Astrocyte (in vitro differentiated cells and primary cell): ENCODE results near the gene DLGAP1. TPM values are rescaled to one million over a fixed set of nuclear protein-coding genes. Genes with fewer than 3 reads are reported as not detected.

ENCODE experiments used
- DNase-seq: peaks from one replicate; pipeline ENCODE4 v3.0.0-alpha.2; 2010; ENCODE audit warnings: low read depth
- FAIRE-seq: peaks from 2 replicates; lab custom pipeline; 2011; peaks lifted over from hg19 to GRCh38; lab: Jason Lieb, UNC
- H2AFZ ChIP-seq: 2 replicates; pipeline ENCODE4 v1.6.0; 2012; ENCODE audit warnings: low read depth, low read length, inconsistent platforms
- H3K27ac ChIP-seq: 2 replicates; pipeline ENCODE4 v1.5.1; 2011; ENCODE audit warnings: low read depth, low read length, inconsistent platforms
- H3K27me3 ChIP-seq: 2 replicates; pipeline ENCODE4 v1.6.0; 2011; ENCODE audit warnings: low read length, inconsistent platforms; ENCODE audit not compliant: insufficient read depth
- H3K36me3 ChIP-seq: 2 replicates; pipeline ENCODE4 v1.5.1; 2011; ENCODE audit warnings: low read length, inconsistent platforms; ENCODE audit not compliant: insufficient read depth
- H3K4me1 ChIP-seq: 2 replicates; pipeline ENCODE4 v1.5.1; 2011; ENCODE audit warnings: low read length, inconsistent platforms; ENCODE audit not compliant: insufficient read depth
- H3K4me2 ChIP-seq: 2 replicates; pipeline ENCODE4 v1.6.0; 2012; ENCODE audit warnings: low read length, inconsistent platforms
- H3K4me3 ChIP-seq: 2 replicates; pipeline ENCODE4 v1.5.1; 2011; ENCODE audit warnings: low read depth, mild to moderate bottlenecking, low read length, inconsistent platforms; ENCODE audit not compliant: insufficient read depth
- H3K79me2 ChIP-seq: 2 replicates; pipeline ENCODE4 v1.6.0; 2012; ENCODE audit warnings: mild to moderate bottlenecking, low read length, inconsistent platforms; ENCODE audit not compliant: insufficient read depth
- H3K9ac ChIP-seq: 2 replicates; pipeline ENCODE4 v1.6.0; 2012; ENCODE audit warnings: mild to moderate bottlenecking, low read length, inconsistent platforms
- H3K9me3 ChIP-seq: 2 replicates; pipeline ENCODE4 v1.5.1; 2012; ENCODE audit warnings: low read depth, mild to moderate bottlenecking, low read length, inconsistent platforms; ENCODE audit not compliant: insufficient read depth
- H4K20me1 ChIP-seq: 2 replicates; pipeline ENCODE4 v1.6.0; 2012; ENCODE audit warnings: low read length, inconsistent platforms; ENCODE audit not compliant: insufficient read depth
- H3K27ac Mint-ChIP-seq: one replicate; pipeline ENCODE4 v1.8.0; 2021; ENCODE audit warnings: mild to moderate bottlenecking, mixed read lengths; ENCODE audit not compliant: unreplicated experiment
- H3K27me3 Mint-ChIP-seq: one replicate; pipeline ENCODE4 v1.8.0; 2021; ENCODE audit warnings: low read depth, mixed read lengths; ENCODE audit not compliant: unreplicated experiment
- H3K36me3 Mint-ChIP-seq: one replicate; pipeline ENCODE4 v1.8.0; 2021; ENCODE audit warnings: low read depth, mixed read lengths; ENCODE audit not compliant: unreplicated experiment
- H3K4me1 Mint-ChIP-seq: one replicate; pipeline ENCODE4 v1.8.0; 2021; ENCODE audit warnings: low read depth, mixed read lengths; ENCODE audit not compliant: unreplicated experiment
- H3K4me3 Mint-ChIP-seq: one replicate; pipeline ENCODE4 v1.8.0; 2021; ENCODE audit warnings: mild to moderate bottlenecking, moderate library complexity, mixed read lengths; ENCODE audit not compliant: unreplicated experiment
- H3K9me3 Mint-ChIP-seq: one replicate; pipeline ENCODE4 v1.8.0; 2021; ENCODE audit warnings: mild to moderate bottlenecking, mixed read lengths; ENCODE audit not compliant: unreplicated experiment
- EZH2 ChIP-seq: IDR thresholded peaks from 2 replicates; pipeline ENCODE4 v1.6.1; 2012; ENCODE audit warnings: mild to moderate bottlenecking, low read length, inconsistent platforms; ENCODE audit not compliant: insufficient read depth
- total RNA-seq: library from RNA; stranded (reverse); gene quantifications from 2 replicates; pipeline ENCODE4 v1.2.1, GENCODE V29; 2021
- TF ChIP-seq, protein P1 (sequence below): IDR thresholded peaks from 2 replicates; pipeline ENCODE4 v1.5.1; 2011; ENCODE audit warnings: low read depth, mild to moderate bottlenecking, inconsistent platforms, low read length, moderate library complexity; ENCODE audit not compliant: insufficient read depth

DLGAP1 gene
- total RNA-seq, 1 donor from 2014 or later, result 2.3 TPM

DNA sequence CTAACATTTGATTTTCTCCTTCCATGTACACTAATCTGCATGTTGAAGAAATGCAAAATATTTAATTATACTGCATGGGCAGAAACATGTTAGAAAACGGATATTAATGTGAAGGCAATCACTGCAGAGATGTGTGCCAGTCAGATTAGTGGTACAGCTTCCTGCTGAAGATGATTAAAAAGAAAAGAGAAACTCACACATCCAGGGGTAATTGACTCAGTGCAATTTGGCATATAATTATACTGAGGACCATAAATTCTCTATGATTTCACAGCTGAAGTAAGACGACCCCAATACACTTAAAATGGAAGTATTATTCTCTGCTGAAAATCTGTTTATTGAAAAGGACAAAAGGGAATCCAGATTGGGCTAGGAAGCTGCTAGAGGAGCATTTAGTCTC, 761.7 kb downstream of the DLGAP1 start:
- no peaks in the 10 kb centered on the region for H3K27me3 Mint-ChIP-seq

DNA sequence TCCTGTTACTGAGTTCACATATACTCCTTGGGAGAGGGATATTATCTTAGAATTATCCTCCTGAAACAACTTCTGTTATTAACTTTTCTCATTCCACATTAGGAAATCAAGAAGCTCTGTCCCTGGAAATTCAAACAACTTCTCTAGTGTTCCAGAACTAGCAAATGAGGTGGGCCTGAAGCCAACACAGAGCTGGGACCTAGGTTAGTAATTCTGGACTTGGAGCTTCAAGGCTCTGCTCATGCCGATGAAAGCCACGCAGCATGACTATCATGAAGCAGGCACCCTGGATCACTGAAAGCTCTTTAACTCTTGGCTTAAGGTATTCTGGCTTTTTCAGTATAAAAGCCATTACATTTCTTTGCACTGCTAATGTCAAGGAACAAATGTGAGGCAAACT, 762.4 kb downstream of the DLGAP1 start:
- no peak overlapping the region for H3K27ac ChIP-seq
- H3K4me3 ChIP-seq, result no peak overlapping the region
- no peak for DNase-seq
- H2AFZ ChIP-seq, result no peak overlapping the region
- no peaks in the 10 kb centered on the region for H3K27me3 ChIP-seq
- Mint-ChIP-seq H3K27ac (no peak overlapping the region), H3K27me3 (no peaks in the 10 kb centered on the region), H3K9me3 (peaks cover 10% of the 10 kb centered on the region), H3K4me1 (peaks cover 17% of the 10 kb centered on the region), H3K4me3 (no peak overlapping the region), H3K36me3 (no peaks in the 10 kb centered on the region)
- no peaks in the 10 kb centered on the region for H4K20me1 ChIP-seq
- no peaks in the 10 kb centered on the region for H3K9me3 ChIP-seq
- peaks cover 17% of the 10 kb centered on the region for H3K4me1 ChIP-seq
- no peak for FAIRE-seq
- no peak overlapping the region for H3K9ac ChIP-seq
- no peak overlapping the region for H3K4me2 ChIP-seq
- no peaks in the 10 kb centered on the region for H3K36me3 ChIP-seq
- TF ChIP-seq, protein P1, sequence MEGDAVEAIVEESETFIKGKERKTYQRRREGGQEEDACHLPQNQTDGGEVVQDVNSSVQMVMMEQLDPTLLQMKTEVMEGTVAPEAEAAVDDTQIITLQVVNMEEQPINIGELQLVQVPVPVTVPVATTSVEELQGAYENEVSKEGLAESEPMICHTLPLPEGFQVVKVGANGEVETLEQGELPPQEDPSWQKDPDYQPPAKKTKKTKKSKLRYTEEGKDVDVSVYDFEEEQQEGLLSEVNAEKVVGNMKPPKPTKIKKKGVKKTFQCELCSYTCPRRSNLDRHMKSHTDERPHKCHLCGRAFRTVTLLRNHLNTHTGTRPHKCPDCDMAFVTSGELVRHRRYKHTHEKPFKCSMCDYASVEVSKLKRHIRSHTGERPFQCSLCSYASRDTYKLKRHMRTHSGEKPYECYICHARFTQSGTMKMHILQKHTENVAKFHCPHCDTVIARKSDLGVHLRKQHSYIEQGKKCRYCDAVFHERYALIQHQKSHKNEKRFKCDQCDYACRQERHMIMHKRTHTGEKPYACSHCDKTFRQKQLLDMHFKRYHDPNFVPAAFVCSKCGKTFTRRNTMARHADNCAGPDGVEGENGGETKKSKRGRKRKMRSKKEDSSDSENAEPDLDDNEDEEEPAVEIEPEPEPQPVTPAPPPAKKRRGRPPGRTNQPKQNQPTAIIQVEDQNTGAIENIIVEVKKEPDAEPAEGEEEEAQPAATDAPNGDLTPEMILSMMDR, result no peak
- TF ChIP-seq EZH2, result no peak
- no peaks in the 10 kb centered on the region for H3K79me2 ChIP-seq

More for the DNA sequence above, 761.7 kb downstream of the DLGAP1 start:
- H3K9me3 ChIP-seq, result no peaks in the 10 kb centered on the region
- Mint-ChIP-seq H3K4me1 (peaks cover 12% of the 10 kb centered on the region), H3K27ac (no peak overlapping the region), H3K36me3 (no peaks in the 10 kb centered on the region), H3K9me3 (peaks cover 11% of the 10 kb centered on the region), H3K4me3 (no peak overlapping the region)
- H3K4me2 ChIP-seq, result no peak overlapping the region
- H3K27me3 ChIP-seq, result no peaks in the 10 kb centered on the region
- H3K27ac ChIP-seq, result no peak overlapping the region
- FAIRE-seq (no peak), DNase-seq (no peak)
- no peak overlapping the region for H3K9ac ChIP-seq
- H3K79me2 ChIP-seq, result no peaks in the 10 kb centered on the region
- no peak overlapping the region for H2AFZ ChIP-seq
- H3K36me3 ChIP-seq, result no peaks in the 10 kb centered on the region
- H4K20me1 ChIP-seq, result no peaks in the 10 kb centered on the region
- no peak overlapping the region for H3K4me3 ChIP-seq
- H3K4me1 ChIP-seq, result peaks cover 13% of the 10 kb centered on the region
- TF ChIP-seq EZH2, result no peak
- TF ChIP-seq, protein P1, result no peak

DNA sequence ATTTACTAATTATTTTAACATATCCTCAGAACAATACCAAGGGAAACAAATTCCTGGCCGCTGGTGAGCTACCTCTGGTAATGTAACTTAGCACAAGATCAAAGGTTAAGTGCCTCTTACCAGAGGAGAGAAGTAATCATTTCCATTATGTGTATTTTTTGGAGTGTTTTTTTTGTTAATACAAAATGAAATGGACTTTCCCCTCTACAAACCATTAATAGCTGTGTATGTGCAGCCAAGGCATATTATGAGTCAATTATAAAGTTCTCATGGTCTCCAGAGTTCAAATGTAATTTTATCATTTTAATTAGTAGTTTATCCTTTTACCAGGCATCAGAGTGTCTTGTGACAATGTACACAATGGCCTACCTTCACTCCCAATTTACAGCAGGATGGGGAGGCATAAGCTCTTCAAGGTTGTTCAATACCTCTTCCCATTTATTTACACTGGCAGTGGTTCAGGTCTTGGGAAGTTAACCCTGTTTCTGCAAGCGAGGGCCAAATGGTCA, 762.9 kb downstream of the DLGAP1 start:
- FAIRE-seq, result no peak
- H3K4me3 ChIP-seq, result no peak overlapping the region
- no peaks in the 10 kb centered on the region for H3K27me3 ChIP-seq
- Mint-ChIP-seq H3K9me3 (peaks cover 7% of the 10 kb centered on the region), H3K4me1 (peaks cover 17% of the 10 kb centered on the region), H3K27me3 (no peaks in the 10 kb centered on the region), H3K27ac (no peak overlapping the region), H3K36me3 (no peaks in the 10 kb centered on the region), H3K4me3 (no peak overlapping the region)
- H3K79me2 ChIP-seq, result no peaks in the 10 kb centered on the region
- TF ChIP-seq, protein P1, result no peak
- no peak for TF ChIP-seq EZH2
- no peaks in the 10 kb centered on the region for H4K20me1 ChIP-seq
- H3K4me2 ChIP-seq, result no peak overlapping the region
- no peak for DNase-seq
- H3K9me3 ChIP-seq, result no peaks in the 10 kb centered on the region
- peaks cover 17% of the 10 kb centered on the region for H3K4me1 ChIP-seq
- no peaks in the 10 kb centered on the region for H3K36me3 ChIP-seq
- no peak overlapping the region for H3K9ac ChIP-seq
- H2AFZ ChIP-seq, result no peak overlapping the region
- H3K27ac ChIP-seq, result no peak overlapping the region
